Spleen (tissue), 11 donors: Measurements from ENCODE around the gene KCNG2. TPM values are rescaled to one million over a fixed set of nuclear protein-coding genes. Genes with fewer than 3 reads are reported as not detected.
"Not testable (repeated sequence)": the region's sequence is repeated elsewhere in the genome, so short reads cannot be mapped to it uniquely, and the experiment has no call there.

ENCODE experiments used
- DNase-seq: peaks from one replicate; pipeline ENCODE4 v3.0.0-alpha.2; 2020
- H3K27ac ChIP-seq, 8 donors: fragments of 200-600 bp; sonication (generic) in 7 of 8; 1 replicate in 4 of 8; 2 replicates in 4 of 8; pipeline versions ENCODE4 v1.5.0 to v1.8.0; 2016 to 2021; ENCODE audit warnings: inconsistent platforms in 4 of 8, mild to moderate bottlenecking in 4 of 8, moderate library complexity in 1 of 8
- H3K27me3 ChIP-seq, 7 donors: fragments of 200-600 bp; sonication (generic) in 6 of 7; replicated peaks in 1 of 7; 1 replicate in 4 of 7; 2 replicates in 3 of 7; pipeline versions ENCODE4 v1.5.0 to v1.8.0; 2016 to 2021; ENCODE audit warnings: inconsistent platforms in 3 of 7, mild to moderate bottlenecking in 1 of 7
- H3K36me3 ChIP-seq, 6 donors: fragments of 200-600 bp; sonication (generic) in 5 of 6; 1 replicate in 4 of 6; 2 replicates in 2 of 6; pipeline versions ENCODE4 v1.5.0 to v1.8.0; 2016 to 2021; ENCODE audit warnings: inconsistent platforms in 2 of 6
- H3K4me1 ChIP-seq, 6 donors: fragments of 200-600 bp; sonication (generic) in 5 of 6; 1 replicate in 3 of 6; 2 replicates in 3 of 6; pipeline versions ENCODE4 v1.5.0 to v1.8.0; 2016 to 2021; ENCODE audit warnings: inconsistent platforms in 3 of 6
- H3K4me3 ChIP-seq, 8 donors: fragments of 200-600 bp; sonication (generic) in 7 of 8; 1 replicate in 4 of 8; 2 replicates in 4 of 8; pipeline versions ENCODE4 v1.5.0 to v1.8.0; 2016 to 2021; ENCODE audit warnings: inconsistent platforms in 4 of 8, mild to moderate bottlenecking in 4 of 8, moderate library complexity in 2 of 8
- H3K9me3 ChIP-seq, 8 donors: fragments of 200-600 bp; sonication (generic) in 7 of 8; 1 replicate in 4 of 8; 2 replicates in 4 of 8; pipeline versions ENCODE4 v1.5.0 to v1.8.0; 2016 to 2021; ENCODE audit warnings: inconsistent platforms in 4 of 8
- CTCF ChIP-seq, 11 experiments: fragments of 200-600 bp in 7 of 11; fragments of 450-650 bp in 4 of 11; sonication (generic) in 4 of 11; IDR thresholded peaks in 8 of 11; conservative IDR thresholded peaks in 3 of 11; 1 replicate in 7 of 11; 2 replicates in 4 of 11; pipeline versions ENCODE4 v1.4.0 to v1.8.0; 2016 to 2021; ENCODE audit warnings: antibody characterized with exemption in 11 of 11, inconsistent platforms in 4 of 11, mild to moderate bottlenecking in 1 of 11
- POLR2A ChIP-seq, 3 donors: fragments of 450-650 bp; IDR thresholded peaks; one replicate each; pipeline ENCODE4 v1.5.1; 2017; ENCODE audit warnings: antibody characterized with exemption in 3 of 3, mild to moderate bottlenecking in 1 of 3
- POLR2AphosphoS5 ChIP-seq, 3 donors: sonication (generic); formaldehyde crosslinking; IDR thresholded peaks; one replicate each; pipeline ENCODE4 v1.5.1; 2017; ENCODE audit warnings: antibody characterized with exemption in 3 of 3
- WGBS, 5 donors: extraction: QIAGEN DNeasy Blood & Tissue Kit in 3 of 5; methylation state at CpG; one replicate each; pipeline versions ENCODE4 v1.1.5 to v1.1.7; 2013 to 2018; 5-methylcytosine and 5-hydroxymethylcytosine counted together
- intact Hi-C: fragments of 100-400 bp; cut with DNase I; formaldehyde crosslinking; loops from one replicate; pipeline ENCODE4 v1.15.0; 2023; ENCODE audit warnings: low total_unique reads
- polyA plus RNA-seq, 3 donors: library from polyadenylated mRNA; stranded (reverse); fragments of 200-250 nt; gene quantifications; one replicate each; pipeline ENCODE4 v1.2.1, GENCODE V29; 2013
- total RNA-seq, 7 donors: library from RNA; depleted of rRNA in 3 of 7; stranded (reverse); fragments of >200 nt in 3 of 7; fragmentation: NEBNext Ultra II Directional in 4 of 7; extraction: Animal tissue kit (Norgen Biotek cat#: 25700) in 4 of 7; gene quantifications; one replicate each; pipeline versions ENCODE4 v1.1.0 to v1.2.1, GENCODE V29; 2016 to 2021
- donor health status: healthy with polysubstance abuse.
- donor health status: DM: no; HTN: no; CAD: no; lungs with moderate emphysema.
- donor health status: DM: no; HTN: no; CAD: no.
- donor health status: Bipolar disorder and iron deficiency.
- donor health status: healthy.
- donor health status: DM: no; HTN: no; CAD: no.
- donor health status: DM: yes; HTN: yes; CAD: no.

The KCNG2 gene
- total and polyA plus RNA-seq, 10 donors: 0.15 to 3.2 (median 0.38) TPM; not detected in 1

DNA sequence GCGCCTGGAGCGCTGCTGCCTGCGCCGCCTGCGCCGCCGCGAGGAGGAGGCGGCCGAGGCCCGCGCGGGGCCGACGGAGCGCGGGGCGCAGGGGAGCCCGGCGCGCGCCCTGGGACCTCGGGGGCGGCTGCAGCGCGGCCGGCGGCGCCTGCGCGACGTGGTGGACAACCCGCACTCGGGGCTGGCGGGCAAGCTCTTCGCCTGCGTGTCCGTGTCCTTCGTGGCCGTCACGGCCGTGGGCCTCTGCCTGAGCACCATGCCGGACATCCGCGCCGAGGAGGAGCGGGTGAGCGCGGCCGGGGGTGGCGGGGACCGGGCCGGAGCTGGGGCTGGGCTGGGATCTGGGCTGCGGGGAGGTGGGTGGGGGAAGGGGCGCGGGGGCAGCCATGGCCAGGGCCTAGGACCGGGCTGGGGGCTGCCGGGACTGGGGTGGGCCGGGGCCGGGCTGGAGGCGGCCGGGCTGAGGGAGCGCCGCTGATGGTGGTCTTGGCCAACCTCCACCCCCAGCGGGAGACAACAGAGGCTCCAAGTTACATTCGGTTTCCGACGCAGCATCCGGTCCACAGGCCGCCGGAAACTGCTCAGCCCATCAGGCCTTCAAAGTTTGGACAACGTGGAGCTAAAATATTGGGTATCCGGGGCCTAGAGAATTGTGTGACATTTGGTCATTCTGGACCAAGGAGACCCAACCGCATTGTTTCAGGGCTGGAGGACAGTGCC is 66.4 kb downstream of the KCNG2 start:
- Histone ChIP-seq H3K36me3 (no peaks in the 10 kb centered on the region), H3K9me3 (peaks cover 0 to 35% (median 24%) of the 10 kb centered on the region in 8 donors), H3K4me1 (no peaks in the 10 kb centered on the region), H3K4me3 (no peak overlapping the region), H3K27me3 (peaks cover 0 to 11% (median 0%) of the 10 kb centered on the region in 7 donors), H3K27ac (no peak overlapping the region)
- DNase-seq: peak; percentile 65
- TF ChIP-seq POLR2A (IDR thresholded peaks at IDR 0.05) (no peak), POLR2AphosphoS5 (IDR thresholded peaks at IDR 0.05) (no peak), CTCF (IDR thresholded peaks at IDR 0.05 in 8 of 11, conservative IDR thresholded peaks at IDR 0.05 in 3 of 11) (no peak)
- 74 to 84% (median 82%) methylated on average over 34 to 74 of the region's 74 CpGs for WGBS, 5 donors
- intact Hi-C loops: no loop called here

GRCh38 chr18:79864955-79865354 is 67.2 kb downstream of the KCNG2 start:
- peak; percentile 27 for DNase-seq
- Histone ChIP-seq H3K9me3 (peaks cover 0 to 33% (median 24%) of the 10 kb centered on the region in 8 donors), H3K27me3 (peaks cover 0 to 11% (median 0%) of the 10 kb centered on the region in 7 donors)
- H3K27ac ChIP-seq, H3K4me1 ChIP-seq, H3K4me3 ChIP-seq, intact Hi-C loops, H3K36me3 ChIP-seq: not testable (repeated sequence)
- 81 to 100% (median 94%) methylated on average over 4 of the region's 4 CpGs for WGBS, 5 donors

- DNase-seq, intact Hi-C loops, H3K27ac ChIP-seq, H3K36me3 ChIP-seq, H3K4me3 ChIP-seq, H3K4me1 ChIP-seq: not testable (repeated sequence)
- peaks cover 0 to 26% (median 21%) of the 10 kb centered on the region in 8 donors for H3K9me3 ChIP-seq
- 62 to 73% (median 65%) methylated on average over 3 of the region's 3 CpGs for WGBS, 5 donors
- peaks cover 0 to 11% (median 0%) of the 10 kb centered on the region in 7 donors for H3K27me3 ChIP-seq
These were observed 68.2 kb downstream of the KCNG2 start for GRCh38 chr18:79865951-79866350.

DNA sequence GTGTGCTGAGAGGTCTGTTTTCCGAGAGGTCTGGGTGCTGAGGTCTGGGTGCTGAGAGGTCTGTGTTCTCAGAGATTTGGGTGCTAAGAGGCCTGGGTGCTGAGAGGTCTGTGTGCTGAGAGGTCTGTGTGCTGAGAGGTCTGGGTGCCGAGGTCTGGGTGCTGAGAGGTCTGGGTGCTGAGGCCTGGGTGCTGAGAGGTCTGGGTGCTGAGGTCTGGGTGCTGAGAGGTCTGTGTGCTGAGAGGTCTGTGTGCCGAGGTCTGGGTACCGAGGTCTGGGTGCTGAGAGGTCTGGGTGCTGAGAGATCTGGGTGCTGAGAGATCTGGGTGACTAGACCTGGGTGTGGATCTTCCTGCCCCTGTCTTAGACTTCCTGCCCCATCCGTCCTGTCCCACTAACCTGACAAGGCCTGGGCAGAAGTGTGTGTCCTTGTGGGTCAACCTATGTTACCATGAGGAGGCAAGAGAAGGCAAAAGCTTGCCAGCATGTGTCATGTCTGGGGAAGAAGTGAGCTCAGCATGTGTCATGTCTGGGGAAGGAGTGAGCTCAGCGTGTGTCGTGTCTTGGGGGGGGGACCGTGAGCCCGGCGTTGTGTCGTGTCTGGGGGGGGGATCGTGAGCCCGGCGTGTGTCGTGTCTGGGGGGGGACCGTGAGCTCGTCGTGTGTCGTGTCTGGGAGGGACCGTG is 69.3 kb downstream of the KCNG2 start:
- TF ChIP-seq POLR2AphosphoS5 (IDR thresholded peaks at IDR 0.05) (no peak), CTCF (IDR thresholded peaks at IDR 0.05 in 8 of 11, conservative IDR thresholded peaks at IDR 0.05 in 3 of 11) (no peak), POLR2A (IDR thresholded peaks at IDR 0.05) (no peak)
- Histone ChIP-seq H3K27me3 (peaks cover 0 to 16% (median 0%) of the 10 kb centered on the region in 7 donors), H3K4me3 (no peak overlapping the region), H3K36me3 (no peaks in the 10 kb centered on the region), H3K27ac (no peak overlapping the region), H3K4me1 (no peaks in the 10 kb centered on the region), H3K9me3 (peaks cover 0 to 16% (median 11%) of the 10 kb centered on the region in 8 donors)
- DNase-seq: peak; percentile 24
- intact Hi-C loops: no loop called here
- 85 to 91% (median 90%) methylated on average over 20 of the region's 20 CpGs for WGBS, 5 donors

GRCh38 chr18:79867666-79868065 is 69.9 kb downstream of the KCNG2 start:
- Histone ChIP-seq H3K4me3 (no peak overlapping the region), H3K9me3 (peaks cover 0 to 9% (median 6%) of the 10 kb centered on the region in 8 donors), H3K4me1 (peaks cover 0 to under 1% (median 0%) of the 10 kb centered on the region in 6 donors), H3K27ac (no peak overlapping the region), H3K27me3 (peaks cover 0 to 20% (median 0%) of the 10 kb centered on the region in 7 donors), H3K36me3 (no peaks in the 10 kb centered on the region)
- peak; percentile 48 for DNase-seq
- no peak for TF ChIP-seq POLR2A (IDR thresholded peaks at IDR 0.05)
- no peak for TF ChIP-seq POLR2AphosphoS5 (IDR thresholded peaks at IDR 0.05)
- no peak for TF ChIP-seq CTCF (IDR thresholded peaks at IDR 0.05 in 8 of 11, conservative IDR thresholded peaks at IDR 0.05 in 3 of 11)
- WGBS, 5 donors: 81 to 91% (median 88%) methylated on average over 15 to 16 of the region's 16 CpGs
- intact Hi-C loops: no loop called here
